ENCODE results near the gene DCC.

DCC gene

DNA sequence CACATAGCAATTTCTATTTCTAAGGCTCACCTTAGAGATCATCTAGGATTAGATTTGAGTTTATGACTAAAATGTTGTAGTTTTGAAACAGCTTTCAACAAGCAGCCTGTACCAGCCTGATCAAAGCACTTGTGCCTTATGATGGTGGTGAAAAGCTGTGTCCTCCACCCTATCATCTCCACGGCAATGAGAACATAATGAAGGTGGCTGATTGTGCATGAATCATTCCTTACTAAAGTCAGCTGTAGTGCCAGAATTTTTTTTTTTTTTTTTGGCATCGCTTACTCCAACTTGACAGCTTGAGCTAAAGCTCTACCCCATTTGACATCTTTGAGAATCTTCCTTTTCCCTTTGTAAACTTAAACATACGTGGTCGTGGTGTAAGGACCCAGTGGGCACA is 86.0 kb downstream of the DCC start:
- DNase-seq: no peak

DNA sequence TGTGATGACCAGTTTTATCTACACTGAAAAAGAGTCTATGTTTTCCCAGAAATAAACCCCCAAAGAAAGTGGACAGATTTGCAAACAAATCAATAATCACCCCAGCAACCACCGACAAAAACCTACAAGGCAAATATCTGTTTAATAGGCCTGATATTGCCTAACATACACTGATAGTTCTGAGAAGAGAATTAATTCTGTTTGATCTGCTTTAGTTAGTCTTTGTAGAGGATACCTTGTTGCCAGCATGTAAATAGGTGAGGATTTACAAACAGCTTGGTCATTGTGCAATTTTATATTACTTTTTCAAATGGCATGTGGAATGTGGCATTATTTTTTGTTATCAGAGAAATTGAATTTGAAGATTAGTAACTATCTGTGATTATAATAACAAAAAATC is 86.5 kb downstream of the DCC start:
- no peak for DNase-seq

DNA sequence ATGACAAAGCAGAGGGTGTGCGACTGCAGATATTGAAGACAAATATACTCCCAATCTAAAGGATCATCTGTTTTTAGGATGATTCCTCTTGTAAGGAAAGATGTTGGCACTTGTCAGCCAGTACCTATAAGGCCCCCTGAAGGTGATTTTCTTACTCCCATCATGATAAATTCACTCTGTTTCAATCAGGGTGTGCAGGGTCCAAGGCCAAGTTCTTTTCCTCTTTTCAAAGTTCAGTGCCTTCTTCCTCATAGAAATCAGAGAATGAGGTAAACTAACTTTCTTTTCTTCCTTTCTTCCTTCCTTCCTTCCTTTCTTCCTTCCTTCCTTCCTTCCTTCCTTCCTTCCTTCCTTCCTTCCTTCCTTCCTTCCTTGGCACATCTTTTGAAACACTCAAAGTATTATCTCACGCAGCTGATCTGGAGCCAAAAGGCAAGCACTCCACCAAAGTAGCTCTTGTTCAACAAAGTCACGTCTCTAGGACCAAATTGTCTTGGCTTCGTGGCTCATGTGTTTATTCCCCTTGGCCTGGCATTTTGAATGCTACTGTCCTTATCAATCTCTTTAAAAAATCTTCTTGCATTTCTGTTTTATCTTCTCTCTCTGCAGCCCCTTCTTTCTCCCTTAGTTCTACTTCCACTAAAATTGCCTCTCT is 87.7 kb downstream of the DCC start:
- no peak for DNase-seq

DNA sequence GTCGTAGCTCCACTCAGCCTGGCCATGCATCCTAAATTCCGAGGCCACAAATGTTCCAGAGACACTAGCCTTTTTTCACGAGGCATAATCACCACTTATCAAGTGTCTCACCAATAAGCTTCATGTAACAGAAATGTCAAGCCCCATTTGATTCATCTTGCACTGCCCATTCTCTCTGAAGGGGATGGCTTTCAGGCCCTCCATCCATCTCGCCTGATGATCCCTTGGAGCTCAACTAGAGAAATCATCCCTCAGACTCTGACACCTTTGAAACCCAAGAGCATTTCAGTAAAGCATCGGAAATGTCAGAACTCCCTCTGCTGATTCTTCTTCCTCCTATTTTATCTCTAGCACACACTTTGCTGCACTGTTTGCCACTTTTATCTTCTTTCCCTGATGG is 91.7 kb downstream of the DCC start:
- DNase-seq: no peak

DNA sequence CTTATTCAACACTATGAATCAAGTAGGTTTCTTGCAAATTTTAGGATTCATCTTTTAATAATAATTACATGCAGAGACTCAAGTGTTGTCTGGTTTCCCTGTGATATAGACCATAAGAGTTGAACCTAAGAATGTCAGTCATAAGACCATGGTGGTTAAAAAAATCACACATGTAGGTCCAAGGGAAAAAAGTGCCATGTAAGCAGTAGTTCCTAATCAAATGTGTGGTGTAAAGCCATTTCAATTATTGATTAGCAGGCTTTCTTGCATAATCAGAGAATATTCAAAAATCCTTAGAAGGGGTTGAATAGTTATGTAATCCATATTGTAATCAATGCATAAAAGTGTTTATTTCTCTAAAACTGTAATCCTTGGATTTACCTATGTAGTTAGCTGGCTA is 93.8 kb downstream of the DCC start:
- DNase-seq: no peak

DNA sequence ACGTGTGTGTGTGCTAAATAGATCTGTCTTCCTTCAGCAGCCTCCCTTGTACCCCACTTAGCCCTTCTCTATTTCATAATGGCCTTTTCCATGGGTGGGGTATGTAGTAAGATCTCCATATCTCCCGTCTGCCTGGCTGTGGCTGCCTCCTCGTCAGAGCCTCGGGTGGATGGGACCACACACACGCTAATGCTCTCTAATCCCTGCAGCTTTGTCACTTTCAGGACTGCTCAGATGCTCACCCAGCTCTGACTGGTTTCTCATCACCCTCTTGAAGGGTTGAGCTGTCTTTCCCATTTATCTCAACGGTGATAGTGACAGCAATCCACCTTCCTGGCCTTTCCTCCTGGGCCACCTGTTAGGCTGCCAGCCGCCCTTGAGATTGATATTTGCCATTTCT is 95.3 kb downstream of the DCC start:
- DNase-seq: no peak

DNA sequence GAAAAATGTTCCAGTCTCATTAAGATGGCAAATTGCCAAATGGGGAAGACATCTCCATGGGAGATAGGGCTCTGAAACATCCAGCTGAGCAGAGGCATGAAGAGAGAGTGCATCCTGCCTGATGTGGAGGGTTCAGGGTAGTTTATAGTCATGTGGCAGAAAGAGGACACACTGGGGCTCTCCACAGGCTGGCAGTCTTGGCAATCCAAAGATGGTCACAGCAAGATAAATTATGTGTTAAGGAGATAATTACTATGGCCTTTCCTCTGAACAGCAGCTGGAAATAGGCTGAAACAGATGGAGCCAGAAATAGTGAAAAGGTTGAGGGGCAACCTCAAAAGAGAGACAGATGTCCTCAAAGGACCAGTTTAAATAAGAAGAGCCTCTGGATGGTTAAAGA is 97.2 kb downstream of the DCC start:
- DNase-seq: no peak

DNA sequence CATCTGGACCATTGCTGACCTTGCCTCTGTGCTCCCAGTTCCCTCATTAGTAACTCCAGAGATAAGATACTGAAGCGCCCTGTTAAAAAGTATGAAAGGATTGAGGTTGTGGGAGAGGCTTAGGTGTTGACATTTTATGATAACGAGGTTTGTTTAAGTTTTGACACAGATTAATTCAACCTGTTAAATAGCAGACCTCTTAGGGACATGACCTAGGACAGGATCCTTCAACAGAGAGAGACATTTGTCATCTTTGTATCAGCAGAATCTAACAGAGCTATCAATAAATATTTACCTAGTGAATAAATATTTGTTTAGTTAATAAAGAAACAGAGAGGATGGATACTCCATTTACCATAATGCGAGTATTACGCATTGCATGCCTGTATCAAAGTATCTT is 99.5 kb downstream of the DCC start:
- no peak for DNase-seq

DNA sequence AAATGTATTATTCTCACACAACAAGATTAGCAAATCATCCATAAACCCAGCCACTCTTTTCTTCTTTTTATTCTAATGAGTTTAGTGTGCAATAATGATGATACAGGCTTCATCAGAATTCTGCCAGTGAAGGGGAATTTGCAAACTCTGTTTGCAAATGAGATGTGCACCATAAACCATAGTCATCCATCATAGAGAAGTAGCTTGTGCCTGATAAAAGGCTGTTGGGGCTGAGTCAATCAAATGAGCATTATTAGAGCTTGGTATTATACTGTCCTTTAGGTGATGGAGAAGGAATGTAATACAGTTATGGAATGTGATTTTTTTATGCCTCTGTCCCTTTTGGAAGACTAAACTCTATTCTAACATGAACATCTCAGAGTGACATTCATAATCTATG is 101.8 kb downstream of the DCC start:
- DNase-seq: no peak

DNA sequence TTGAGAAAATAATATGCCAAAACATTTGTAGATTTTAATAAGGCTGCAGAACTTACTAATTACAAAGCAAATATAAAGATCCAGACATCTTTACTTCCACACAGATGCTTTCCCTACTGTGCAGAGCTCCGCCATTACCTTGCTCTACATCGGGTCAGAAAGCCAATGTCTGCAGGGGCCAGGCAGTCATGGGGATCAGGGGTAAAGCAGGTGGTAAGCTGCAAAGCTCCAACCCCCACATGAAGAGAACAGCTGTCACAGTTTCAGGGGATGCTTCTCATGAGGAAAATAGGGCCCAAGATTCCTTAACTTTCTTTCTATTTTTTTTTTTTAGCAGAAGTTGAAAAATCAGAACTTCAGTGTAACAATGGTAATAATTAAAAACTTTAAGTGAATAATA is 102.7 kb downstream of the DCC start:
- DNase-seq: no peak

DNA sequence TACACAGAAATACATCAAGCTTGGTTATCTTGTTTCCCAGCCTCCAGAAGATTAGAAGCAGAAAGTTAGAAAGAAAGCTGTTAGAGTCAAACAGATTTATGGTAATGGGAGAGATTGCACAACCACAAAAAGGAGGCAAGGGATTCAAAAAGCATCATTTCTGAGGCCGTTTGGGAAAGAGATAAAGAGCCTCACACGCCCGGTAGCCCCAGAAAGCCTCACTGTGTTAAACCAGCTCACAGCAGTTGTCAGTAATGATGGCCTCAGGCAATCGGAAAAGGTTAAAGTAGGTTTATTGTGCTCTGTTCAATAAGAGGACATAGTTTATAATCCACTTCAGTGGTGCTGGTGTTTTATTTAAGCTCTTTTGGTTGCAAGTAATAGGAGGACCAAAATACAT is 111.3 kb downstream of the DCC start:
- no peak for DNase-seq

DNA sequence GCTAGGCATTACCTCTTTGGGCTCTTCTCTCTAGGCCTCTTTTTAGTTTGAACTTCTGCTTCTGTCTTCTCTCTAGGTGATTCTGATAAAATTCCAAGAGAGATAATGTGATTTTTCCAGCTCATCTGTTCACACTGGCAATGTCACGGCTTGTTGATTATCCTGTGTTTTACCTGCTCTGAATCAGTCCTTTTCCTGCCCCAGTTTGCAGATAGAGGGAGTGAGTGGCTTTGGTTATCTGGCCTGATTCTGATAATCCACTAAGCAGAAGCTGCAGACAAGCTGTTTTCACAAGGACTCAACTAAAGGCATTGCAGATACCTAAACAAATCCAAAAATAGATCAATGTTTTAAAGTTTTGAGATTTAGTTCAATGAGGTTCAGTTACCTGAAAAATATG is 111.9 kb downstream of the DCC start:
- no peak for DNase-seq

DNA sequence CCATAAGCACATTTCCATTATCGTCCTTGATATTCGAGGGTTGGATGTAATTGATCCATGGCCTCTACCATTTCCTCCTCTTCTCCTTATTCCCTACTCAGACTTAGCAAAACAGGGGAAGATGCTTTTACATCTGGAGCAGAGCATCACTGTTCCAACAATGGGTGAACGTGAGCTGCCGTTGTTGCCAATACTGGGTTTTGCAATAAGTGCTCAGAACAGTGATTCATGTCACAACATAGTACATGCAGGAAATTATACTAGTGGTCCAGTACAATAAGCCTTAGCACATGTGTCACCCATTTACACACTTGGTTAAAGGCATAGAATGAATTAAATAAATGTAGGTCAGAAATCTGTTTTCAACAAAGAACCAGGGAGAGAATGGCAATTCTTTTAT is 112.4 kb downstream of the DCC start:
- DNase-seq: no peak

DNA sequence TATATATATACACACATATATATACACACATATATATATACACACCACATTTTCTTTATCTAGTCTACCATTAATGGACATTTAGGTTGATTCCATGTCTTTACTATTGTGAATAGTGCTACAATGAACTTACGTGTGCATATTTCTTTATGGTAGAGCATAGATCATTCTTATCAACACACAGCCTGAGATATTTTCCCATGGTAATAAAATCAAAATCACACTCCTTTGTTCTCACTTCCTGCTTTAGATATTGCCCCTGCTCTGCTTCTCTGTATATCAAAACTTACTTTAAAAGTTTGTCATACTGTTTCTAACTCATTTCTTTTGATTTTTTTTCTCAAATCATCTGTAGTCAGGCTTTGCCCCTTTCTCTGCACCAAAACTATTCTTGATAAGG is 119.9 kb downstream of the DCC start:
- DNase-seq: no peak

DNA sequence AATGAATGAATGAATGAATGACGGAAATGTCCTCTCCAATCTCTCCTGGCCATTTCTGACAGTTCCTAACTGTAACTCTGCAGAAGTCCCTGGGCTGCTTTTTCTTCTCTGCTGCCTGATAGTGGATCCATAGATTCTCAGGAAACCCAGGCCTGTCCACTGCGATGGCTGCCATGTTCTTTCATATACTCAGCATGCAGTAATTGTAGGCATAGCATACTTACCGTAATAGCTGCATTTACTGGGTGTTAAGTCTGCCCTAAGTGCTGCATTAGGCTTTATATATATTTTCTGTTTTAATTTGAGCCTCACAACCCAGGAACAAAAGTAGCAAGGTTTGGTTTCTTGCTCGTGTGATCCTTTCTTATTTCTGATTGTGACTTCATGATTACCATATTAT is 122.9 kb downstream of the DCC start:
- DNase-seq: no peak

DNA sequence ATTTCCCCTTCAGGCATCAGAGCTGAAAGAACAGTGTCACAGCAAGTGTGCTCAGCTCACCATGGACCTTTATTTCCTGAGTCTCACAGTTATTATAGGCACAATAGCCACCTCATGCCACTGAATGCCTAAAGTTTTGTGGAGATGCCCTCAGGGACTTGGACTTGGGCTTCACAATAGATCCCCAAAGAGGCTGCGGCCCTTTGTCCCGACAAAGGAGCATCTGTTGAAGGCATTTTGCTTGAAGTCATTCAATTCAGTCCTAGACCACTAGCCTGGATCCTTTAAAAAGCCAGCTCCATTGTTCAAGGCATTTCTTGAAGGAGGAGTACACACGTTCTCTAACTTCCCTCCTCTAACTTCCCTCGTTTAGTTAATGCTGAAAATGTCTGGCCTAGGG is 125.4 kb downstream of the DCC start:
- no peak for DNase-seq

DNA sequence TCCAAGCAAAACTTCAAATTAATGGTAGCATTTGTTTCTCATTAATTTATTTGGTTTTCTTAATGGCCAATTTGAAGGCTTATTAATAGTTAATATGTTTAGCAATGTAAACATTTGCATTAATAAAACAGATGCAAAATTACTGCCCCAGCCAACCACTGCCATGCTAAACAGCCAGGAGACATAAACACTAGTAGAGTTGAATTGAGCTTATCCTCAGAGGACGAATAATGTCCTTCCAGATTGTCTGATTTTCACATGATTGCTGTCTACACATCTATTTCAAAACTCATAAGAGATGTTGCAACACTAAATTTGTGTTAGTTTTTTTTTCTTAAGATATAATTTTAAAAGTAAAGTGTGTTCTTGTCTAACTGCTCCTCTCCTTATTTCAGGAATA is 128.5 kb downstream of the DCC start:
- no peak for DNase-seq

DNA sequence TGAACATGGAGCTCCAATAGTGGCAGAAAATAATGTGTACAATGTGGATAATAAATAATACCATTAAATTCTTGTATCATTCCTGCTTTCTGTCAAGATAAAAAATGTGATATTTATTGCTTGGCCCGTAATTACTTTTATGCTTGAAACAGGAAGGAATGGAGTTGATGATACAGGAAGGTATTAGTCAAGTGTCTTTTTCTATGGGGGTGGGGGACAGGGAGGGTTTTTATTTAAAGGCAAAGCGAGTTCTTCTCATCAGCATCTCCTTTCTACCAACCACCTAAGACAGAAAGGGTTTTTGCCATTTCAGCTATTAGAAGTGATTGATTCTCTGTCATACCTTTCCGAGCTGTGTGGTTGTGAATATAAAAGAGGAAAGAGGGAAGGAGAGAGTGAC is 135.3 kb downstream of the DCC start:
- no peak for DNase-seq

DNA sequence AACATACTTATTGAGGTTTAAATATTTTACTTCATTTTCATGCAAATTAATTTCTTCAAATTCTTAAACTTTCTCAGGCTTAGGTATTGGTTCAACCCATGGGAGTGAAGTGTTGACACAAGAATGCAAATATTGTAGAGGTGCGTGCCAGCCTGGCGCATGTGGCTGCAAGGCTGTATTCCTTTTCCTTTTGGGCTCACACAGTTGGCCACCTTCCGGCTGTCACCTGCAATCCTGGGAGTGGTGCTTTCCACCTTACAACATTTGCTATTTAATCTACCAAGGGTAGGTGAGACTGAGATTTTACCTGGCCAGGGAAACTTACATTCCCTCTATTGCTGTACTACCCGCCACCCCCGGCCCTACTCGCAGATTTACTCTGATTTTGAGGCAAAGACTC is 141.1 kb downstream of the DCC start:
- no peak for DNase-seq

DNA sequence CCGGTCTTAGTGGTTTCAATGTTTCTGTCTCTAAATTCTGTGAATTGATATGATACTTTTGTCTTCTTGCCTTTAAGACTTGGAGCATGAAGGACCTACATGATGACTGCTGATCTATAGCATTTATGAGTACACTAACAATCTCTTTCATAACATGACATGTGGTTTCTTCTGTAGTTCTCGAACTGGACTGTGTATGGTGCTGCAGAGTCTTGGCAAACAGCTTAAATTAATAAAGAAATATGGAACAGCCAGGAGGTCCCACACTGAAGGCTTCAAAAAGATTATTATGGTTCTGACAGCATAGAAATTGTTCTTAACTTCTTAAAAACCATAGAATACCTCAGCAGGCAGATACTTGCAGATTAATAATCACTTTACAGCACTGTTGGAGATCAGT is 145.0 kb downstream of the DCC start:
- no peak for DNase-seq

DNA sequence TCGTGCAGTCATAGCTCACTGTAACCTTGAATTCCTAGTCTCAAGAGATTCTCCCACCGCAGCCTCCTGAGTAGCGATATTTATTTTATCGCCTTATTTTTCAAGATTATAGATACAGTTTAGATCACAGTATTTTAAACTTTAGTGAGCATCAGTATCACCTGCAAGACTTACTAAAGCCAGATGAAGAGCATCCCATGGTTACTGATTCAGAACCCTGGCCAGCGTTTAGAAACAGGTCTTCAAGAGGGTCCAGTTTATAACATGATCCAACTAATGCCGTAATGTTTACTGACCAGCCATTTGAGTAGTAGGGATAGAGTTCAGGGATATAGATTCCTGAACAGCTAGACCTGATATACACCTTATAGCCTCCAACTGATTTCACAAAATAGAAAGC is 146.1 kb downstream of the DCC start:
- no peak for DNase-seq

DNA sequence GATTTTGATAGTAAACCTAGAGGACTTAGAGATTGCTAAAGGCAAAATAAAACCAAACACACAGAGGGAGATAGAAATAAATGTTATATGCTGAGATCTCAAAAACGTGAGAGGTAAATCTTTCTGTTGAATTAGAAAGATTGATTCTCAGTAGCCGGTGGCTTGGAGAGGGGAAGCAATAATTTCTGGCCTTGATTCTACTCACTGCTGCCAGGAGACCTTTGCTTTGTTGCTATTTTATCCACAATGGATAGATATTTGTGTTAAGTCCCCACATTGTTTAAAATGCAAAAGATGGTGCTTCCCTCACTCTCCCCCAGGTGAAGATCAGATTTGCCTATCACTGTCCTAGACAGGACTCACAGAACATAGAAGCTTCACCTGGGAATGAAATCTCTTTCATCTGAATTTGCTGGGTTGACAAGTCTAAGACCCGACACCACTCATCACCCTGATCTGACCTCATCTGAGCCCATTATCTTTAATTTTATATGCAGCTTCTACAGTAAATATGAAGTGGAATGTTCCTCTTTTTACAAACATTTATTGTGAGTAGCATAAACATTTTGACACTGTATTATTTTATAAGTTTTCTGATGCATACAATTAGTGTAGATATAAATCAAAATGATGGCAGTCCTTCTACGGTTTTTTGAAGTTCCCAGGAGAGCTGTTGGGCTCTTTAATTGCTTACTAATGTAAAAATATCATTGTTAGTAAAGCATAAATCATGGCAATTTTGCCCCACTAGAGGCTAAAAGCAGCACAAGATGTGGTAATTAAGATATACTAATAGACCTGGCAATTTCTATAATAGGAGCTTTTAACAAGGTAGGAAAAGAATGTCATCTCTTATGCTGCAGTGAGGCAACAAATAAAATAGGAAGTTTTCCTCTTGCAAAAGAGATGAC is 149.7 kb downstream of the DCC start:
- no peak for DNase-seq

DNA sequence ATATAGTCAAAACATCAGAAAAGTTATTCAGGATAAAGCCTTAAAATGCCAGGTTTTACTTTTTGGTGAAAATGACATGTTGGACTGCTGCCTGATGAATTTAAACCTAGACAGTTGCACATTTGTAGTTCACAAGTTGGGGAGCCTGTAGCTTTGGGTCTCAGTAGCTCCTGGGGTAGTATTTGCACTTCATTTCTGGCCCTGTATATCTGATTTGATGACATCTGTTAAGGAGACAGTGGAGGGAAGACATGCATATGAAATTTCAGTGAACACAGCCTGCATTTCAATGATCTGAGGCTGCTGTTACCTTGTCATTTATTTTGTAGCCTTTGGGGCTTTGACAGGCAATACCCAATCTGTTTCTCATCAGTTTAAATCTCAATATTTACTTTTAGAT is 156.4 kb downstream of the DCC start:
- DNase-seq: no peak

DNA sequence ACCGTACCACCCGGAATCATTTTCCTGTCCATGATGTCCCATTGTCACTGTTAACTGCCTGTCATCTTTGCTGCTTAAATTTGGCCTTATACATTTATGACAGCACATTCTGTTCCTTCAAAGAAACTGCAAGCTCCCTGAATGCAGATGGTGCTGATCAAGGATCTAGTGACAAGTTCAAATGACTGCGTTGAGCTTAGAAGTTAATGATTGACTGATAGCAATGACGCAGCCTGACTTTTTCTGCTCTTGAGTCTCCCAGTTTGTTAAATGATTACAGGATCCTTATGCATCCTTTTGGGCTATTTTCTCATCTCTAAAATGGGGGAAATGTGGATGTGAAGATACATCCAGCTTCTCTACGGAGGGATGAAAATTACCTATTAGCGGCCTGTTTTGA is 159.0 kb downstream of the DCC start:
- no peak for DNase-seq

DNA sequence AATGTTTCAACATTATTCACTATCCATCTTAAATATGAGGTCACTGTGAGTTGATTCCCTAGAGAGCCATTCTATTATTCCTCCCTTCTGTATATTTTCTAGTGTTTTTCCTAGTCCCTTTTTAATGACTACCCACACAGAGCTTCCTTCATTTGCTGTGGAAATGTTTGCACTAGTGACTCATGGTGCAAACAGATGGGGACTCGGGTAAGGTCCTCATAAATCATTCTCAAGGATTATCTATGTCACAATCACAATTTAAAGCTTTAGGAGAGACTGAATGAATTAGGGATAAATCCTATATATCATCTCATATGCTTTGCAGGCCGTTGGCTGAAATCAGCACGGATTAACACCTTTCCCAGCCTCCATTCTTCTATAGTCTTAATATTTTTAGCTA is 159.6 kb downstream of the DCC start:
- no peak for DNase-seq
